22Rv1 (cell line): Measurements from ENCODE around the gene TTC38.

ENCODE experiments used
- ZFX ChIP-seq: fragments of 450-650 bp; IDR thresholded peaks from 2 replicates; pipeline ENCODE4 v1.6.1; 2017; ENCODE audit warnings: antibody characterized with exemption, borderline replicate concordance
- TF ChIP-seq, protein P1 (sequence below): fragments of 450-650 bp; IDR thresholded peaks from 2 replicates; pipeline ENCODE4 v1.5.1; 2017; ENCODE audit warnings: mild to moderate bottlenecking

DNA sequence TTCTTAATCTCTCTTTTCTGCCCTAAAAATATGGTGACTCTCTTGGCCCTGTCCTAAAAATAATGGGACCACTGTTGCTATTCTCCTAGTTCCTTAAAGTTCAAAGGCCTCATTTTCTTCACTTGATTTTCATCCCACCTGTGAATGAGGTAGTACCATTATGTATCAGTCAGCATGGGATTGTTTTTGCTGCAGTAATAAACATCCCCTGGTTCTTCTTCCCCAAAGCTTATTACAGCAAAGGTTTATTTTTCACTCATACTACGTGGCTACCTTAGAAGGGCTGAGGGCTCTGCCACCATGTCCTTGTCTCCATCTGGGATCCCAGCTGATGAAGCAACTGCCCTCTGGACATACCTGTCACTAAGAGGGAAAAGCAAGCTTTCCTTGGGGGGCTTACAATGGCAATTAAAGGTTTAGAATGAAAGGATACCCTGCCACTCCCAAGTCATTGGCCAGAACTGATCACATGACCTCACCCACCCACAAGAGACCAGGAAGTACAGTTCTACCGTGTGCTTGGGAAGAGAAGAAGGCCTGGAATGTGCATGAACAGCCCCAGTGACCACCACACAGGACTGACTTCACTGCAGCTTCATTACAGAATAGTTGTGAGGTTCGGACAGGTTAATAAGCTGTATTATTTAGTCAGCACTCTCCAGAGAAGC lies 7.8 kb downstream of the TTC38 start:
- TF ChIP-seq, protein P1, sequence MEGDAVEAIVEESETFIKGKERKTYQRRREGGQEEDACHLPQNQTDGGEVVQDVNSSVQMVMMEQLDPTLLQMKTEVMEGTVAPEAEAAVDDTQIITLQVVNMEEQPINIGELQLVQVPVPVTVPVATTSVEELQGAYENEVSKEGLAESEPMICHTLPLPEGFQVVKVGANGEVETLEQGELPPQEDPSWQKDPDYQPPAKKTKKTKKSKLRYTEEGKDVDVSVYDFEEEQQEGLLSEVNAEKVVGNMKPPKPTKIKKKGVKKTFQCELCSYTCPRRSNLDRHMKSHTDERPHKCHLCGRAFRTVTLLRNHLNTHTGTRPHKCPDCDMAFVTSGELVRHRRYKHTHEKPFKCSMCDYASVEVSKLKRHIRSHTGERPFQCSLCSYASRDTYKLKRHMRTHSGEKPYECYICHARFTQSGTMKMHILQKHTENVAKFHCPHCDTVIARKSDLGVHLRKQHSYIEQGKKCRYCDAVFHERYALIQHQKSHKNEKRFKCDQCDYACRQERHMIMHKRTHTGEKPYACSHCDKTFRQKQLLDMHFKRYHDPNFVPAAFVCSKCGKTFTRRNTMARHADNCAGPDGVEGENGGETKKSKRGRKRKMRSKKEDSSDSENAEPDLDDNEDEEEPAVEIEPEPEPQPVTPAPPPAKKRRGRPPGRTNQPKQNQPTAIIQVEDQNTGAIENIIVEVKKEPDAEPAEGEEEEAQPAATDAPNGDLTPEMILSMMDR = no peak
- TF ChIP-seq ZFX = no peak
